ENCODE results near the gene PPP1R36. TPM values are rescaled to one million over a fixed set of nuclear protein-coding genes. Genes with fewer than 3 reads are reported as not detected.

Gene PPP1R36
- total RNA-seq, 1 experiment from 2014 or later, result 0.50 TPM

DNA sequence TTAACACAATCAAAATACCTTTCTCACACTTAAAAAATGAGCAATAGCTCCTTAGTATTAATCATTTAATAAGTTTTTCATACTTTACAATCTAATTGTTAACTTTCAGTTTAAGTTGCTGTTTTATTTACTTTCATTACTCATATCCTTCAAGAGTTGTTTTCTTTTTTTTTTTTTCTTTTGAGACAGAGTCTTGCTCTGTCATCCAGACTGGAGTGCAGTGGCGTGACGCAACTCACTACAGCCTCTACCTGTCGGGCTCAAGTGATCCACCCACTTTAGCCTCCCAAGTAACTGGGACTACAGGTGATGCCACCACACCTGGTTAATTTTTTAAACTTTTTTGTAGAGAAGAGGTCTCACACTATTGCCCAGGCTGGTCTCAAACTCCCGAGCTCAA, 29.1 kb upstream of the PPP1R36 start:
- Histone ChIP-seq H4K5ac (ENCODE audit: insufficient read length, low read depth, low read length) (no peak overlapping the region), H3K79me2 (ENCODE audit: insufficient read depth, low read length) (peaks cover 5% of the 10 kb centered on the region; the same call in 1 of the 2 replicates), H3K4me1 (ENCODE audit: insufficient read depth, low read length) (no peaks in the 10 kb centered on the region), H2AFZ (ENCODE audit: low read length) (no peak overlapping the region), H2BK15ac (ENCODE audit: low read depth, low read length) (no peak overlapping the region), H3K23me2 (ENCODE audit: insufficient read length, low read depth, low read length, poor library complexity, severe bottlenecking) (no peaks in the 10 kb centered on the region), H3K9ac (ENCODE audit: extremely low read depth, insufficient read length, low read length) (no peak overlapping the region), H3K23ac (ENCODE audit: insufficient read length, low read depth, low read length) (no peak overlapping the region), H3K9me3 (ENCODE audit: control insufficient read depth, low read depth, low read length) (no peaks in the 10 kb centered on the region), H2AK5ac (ENCODE audit: insufficient read length, low read length) (no peak overlapping the region), H4K8ac (replicated peaks; ENCODE audit: insufficient read length, low read depth, low read length) (no peak overlapping the region), H3K18ac (ENCODE audit: insufficient read length, low read depth, low read length) (no peak overlapping the region), H4K20me1 (ENCODE audit: control insufficient read depth, insufficient read depth, insufficient read length) (no peaks in the 10 kb centered on the region), H3T11ph (ENCODE audit: low read length) (no peak overlapping the region), H3K14ac (ENCODE audit: insufficient read depth, low read length) (no peak overlapping the region), H4K91ac (ENCODE audit: insufficient read length, low read depth, low read length) (no peak overlapping the region), H3K79me1 (ENCODE audit: insufficient read depth, low read depth, low read length, poor library complexity, severe bottlenecking) (peaks cover 3% of the 10 kb centered on the region), H2BK20ac (ENCODE audit: low read depth, low read length, poor library complexity, severe bottlenecking) (no peak overlapping the region), H3K56ac (ENCODE audit: insufficient read length, low read depth, low read length) (no peak overlapping the region), H3K27ac (ENCODE audit: insufficient read length, low read depth, low read length) (no peak overlapping the region), H2BK5ac (ENCODE audit: insufficient read length, low read length) (no peak overlapping the region), H3K27me3 (ENCODE audit: insufficient read depth, low read length) (no peaks in the 10 kb centered on the region), H3K4me2 (ENCODE audit: insufficient read depth, insufficient read length, low read length) (no peak overlapping the region), H3K4ac (ENCODE audit: low read depth, low read length) (no peak overlapping the region), H2BK120ac (ENCODE audit: low read depth, low read length, poor library complexity, severe bottlenecking) (no peak overlapping the region), H2BK12ac (ENCODE audit: insufficient read length, low read depth, low read length) (no peak overlapping the region)
- WGBS (ENCODE audit: extremely low coverage, insufficient read length, low lambda C conversion rate), result no CpG with 5 or more reads among the region's 4 CpGs
- no peak for TF ChIP-seq CTCF (conservative IDR thresholded peaks at IDR 0.05)
- Mint-ChIP-seq H3K27me3 (ENCODE audit: low read depth) (no peaks in the 10 kb centered on the region), H3K36me3 (ENCODE audit: insufficient read depth in 1 of 3, low read depth in 3 of 3) (peaks cover 0 to 2% (median 0%) of the 10 kb centered on the region in 3 experiments; a peak in 2 of 7 replicates), H3K27ac (no peak overlapping the region), H3K9me3 (no peaks in the 10 kb centered on the region), H3K4me1 (no peaks in the 10 kb centered on the region), H3K4me3 (no peak overlapping the region)
- DNase-seq, result no peak

Measured in H9 (cell line).